IMR-90 (cell line): ENCODE measurements around the gene TCIRG1. TPM values are rescaled to one million over a fixed set of nuclear protein-coding genes. Genes with fewer than 3 reads are reported as not detected.

Experiments used
- ATAC-seq: fragments of 200-7000 bp; cut with Tn5 transposase; 2 replicates; pipeline ENCODE4 v1.9.1; 2020; ENCODE audit warnings: low read depth, mild to moderate bottlenecking, moderate library complexity
- BruUV-seq: library from RNA; stranded (reverse); fragments of 400-500 nt; replicated peaks from 2 replicates; lab custom pipeline; 2021; lab: Mats Ljungman, UMichigan
- CTCF ChIA-PET: fragments of 300-600 bp; formaldehyde crosslinking; extraction: SDS; loops from one replicate; lab custom pipeline; 2021; ENCODE audit warnings: antibody characterized with exemption; lab: Yijun Ruan, JAX
- POLR2A ChIA-PET: fragments of 300-600 bp; sonication (Branson Sonifier 250); formaldehyde crosslinking; loops from one replicate; lab custom pipeline; 2022; ENCODE audit warnings: antibody characterized with exemption; ENCODE audit not compliant: unreplicated experiment; lab: Charles Lee
- DNase-seq: peaks from one replicate; pipeline ENCODE4 v3.0.0; 2013
- H2AFZ ChIP-seq: replicated peaks from 2 replicates; pipeline ENCODE3; 2013; ENCODE audit warnings: low read length, mild to moderate bottlenecking; ENCODE audit not compliant: poor library complexity
- H2AK5ac ChIP-seq: 2 replicates; pipeline ENCODE4 v1.6.1; 2013; ENCODE audit warnings: low read depth, low read length, inconsistent platforms
- H2AK9ac ChIP-seq: replicated peaks from 2 replicates; pipeline ENCODE3; 2013; ENCODE audit warnings: mild to moderate bottlenecking, low read depth, low read length, moderate library complexity; ENCODE audit not compliant: poor library complexity
- H2BK120ac ChIP-seq: 2 replicates; pipeline ENCODE4 v1.6.1; 2013; ENCODE audit warnings: low read depth, low read length, inconsistent platforms
- H2BK15ac ChIP-seq: 3 replicates; pipeline ENCODE4 v1.6.1; 2013; ENCODE audit warnings: low read depth, low read length, inconsistent platforms
- H2BK20ac ChIP-seq: 2 replicates; pipeline ENCODE4 v1.6.1; 2013; ENCODE audit warnings: low read depth, mild to moderate bottlenecking, inconsistent platforms, low read length, moderate library complexity
- H2BK5ac ChIP-seq: 2 replicates; pipeline ENCODE4 v1.6.1; 2013; ENCODE audit warnings: mild to moderate bottlenecking, low read depth, low read length, inconsistent platforms; ENCODE audit not compliant: poor library complexity, severe bottlenecking
- H3K14ac ChIP-seq: replicated peaks from 2 replicates; pipeline ENCODE4 v1.6.1; 2013; ENCODE audit warnings: low read depth, low read length, inconsistent platforms
- H3K18ac ChIP-seq: 2 replicates; pipeline ENCODE4 v1.6.1; 2013; ENCODE audit warnings: low read depth, low read length, control low read depth
- H3K23ac ChIP-seq: 2 replicates; pipeline ENCODE4 v1.6.1; 2013; ENCODE audit warnings: low read depth, low read length, inconsistent platforms
- H3K27ac ChIP-seq: 2 replicates; pipeline ENCODE4 v1.5.1; 2013; ENCODE audit warnings: mild to moderate bottlenecking, control low read depth, low read length; ENCODE audit not compliant: insufficient read depth
- H3K27me3 ChIP-seq: 2 replicates; pipeline ENCODE4 v1.6.1; 2013; ENCODE audit warnings: low read length; ENCODE audit not compliant: control insufficient read depth, insufficient read depth
- H3K36me3 ChIP-seq: 2 replicates; pipeline ENCODE4 v1.6.1; 2013; ENCODE audit warnings: low read length, mixed read lengths; ENCODE audit not compliant: control insufficient read depth, insufficient read depth
- H3K4ac ChIP-seq: 2 replicates; pipeline ENCODE4 v1.6.1; 2013; ENCODE audit warnings: low read depth, low read length, inconsistent platforms
- H3K4me1 ChIP-seq: 2 replicates; pipeline ENCODE4 v1.6.1; 2013; ENCODE audit warnings: low read length, mixed read lengths; ENCODE audit not compliant: control insufficient read depth, insufficient read depth
- H3K4me2 ChIP-seq: 2 replicates; pipeline ENCODE4 v1.6.1; 2013; ENCODE audit warnings: low read depth, mild to moderate bottlenecking, control low read depth, low read length, moderate library complexity
- H3K4me3 ChIP-seq: 2 replicates; pipeline ENCODE4 v1.5.1; 2013; ENCODE audit warnings: low read depth, mild to moderate bottlenecking, control low read depth, low read length, moderate library complexity; ENCODE audit not compliant: insufficient read depth
- H3K56ac ChIP-seq: 2 replicates; pipeline ENCODE4 v1.6.1; 2013; ENCODE audit warnings: low read length, inconsistent platforms; ENCODE audit not compliant: insufficient read depth; ENCODE audit errors: extremely low read depth
- H3K79me1 ChIP-seq, 2 experiments: 2 replicates each; pipeline ENCODE4 v1.6.1; 2013; ENCODE audit warnings: low read length in 2 of 2, inconsistent platforms in 1 of 2, low read depth in 1 of 2
- H3K9ac ChIP-seq: 2 replicates; pipeline ENCODE4 v1.6.1; 2013; ENCODE audit warnings: low read depth, low read length, control low read depth
- H3K9me1 ChIP-seq: 2 replicates; pipeline ENCODE4 v1.6.1; 2013; ENCODE audit warnings: low read length, inconsistent platforms; ENCODE audit not compliant: insufficient read depth
- H3K9me3 ChIP-seq: 2 replicates; pipeline ENCODE4 v1.6.1; 2013; ENCODE audit warnings: low read length; ENCODE audit not compliant: control insufficient read depth, insufficient read depth
- H4K20me1 ChIP-seq: 2 replicates; pipeline ENCODE4 v1.6.1; 2013; ENCODE audit warnings: low read length, inconsistent platforms; ENCODE audit not compliant: insufficient read depth
- H4K5ac ChIP-seq: 2 replicates; pipeline ENCODE4 v1.6.1; 2013; ENCODE audit warnings: mild to moderate bottlenecking, low read depth, low read length, control low read depth
- H4K8ac ChIP-seq, 2 experiments: 2 replicates each; pipeline ENCODE4 v1.6.1; 2013; ENCODE audit warnings: low read depth in 2 of 2, low read length in 2 of 2, control low read depth in 1 of 2, inconsistent platforms in 1 of 2
- H4K91ac ChIP-seq: 2 replicates; pipeline ENCODE4 v1.6.1; 2013; ENCODE audit warnings: low read depth, low read length, inconsistent platforms; ENCODE audit not compliant: insufficient read depth
- BHLHE40 ChIP-seq: fragments of 150-350 bp; IDR thresholded peaks from 2 replicates; pipeline ENCODE4 v1.6.1; 2016; ENCODE audit warnings: mild to moderate bottlenecking, low read depth, low read length
- CEBPB ChIP-seq: IDR thresholded peaks from 2 replicates; pipeline ENCODE4 v1.6.1; 2012; ENCODE audit warnings: low read depth, low read length, improper control_type of control experiment
- CHD1 ChIP-seq: IDR thresholded peaks from 2 replicates; pipeline ENCODE4 v1.6.1; 2012; ENCODE audit warnings: low read depth, low read length, improper control_type of control experiment
- CTCF ChIP-seq: conservative IDR thresholded peaks from 2 replicates; pipeline ENCODE4 v1.5.1; 2012; ENCODE audit warnings: mild to moderate bottlenecking, low read depth, low read length, improper control_type of control experiment
- ELK1 ChIP-seq: fragments of 150-350 bp; IDR thresholded peaks from 2 replicates; pipeline ENCODE4 v1.6.1; 2016; ENCODE audit warnings: low read depth, mild to moderate bottlenecking, low read length, moderate library complexity, borderline replicate concordance
- FOS ChIP-seq: fragments of 150-350 bp; IDR thresholded peaks from 2 replicates; pipeline ENCODE4 v1.6.1; 2016; ENCODE audit warnings: low read depth, low read length
- MAFK ChIP-seq: IDR thresholded peaks from 2 replicates; pipeline ENCODE4 v1.6.1; 2012; ENCODE audit warnings: low read depth, low read length, improper control_type of control experiment
- MAZ ChIP-seq: IDR thresholded peaks from 2 replicates; pipeline ENCODE4 v1.6.1; 2012; ENCODE audit warnings: low read depth, mild to moderate bottlenecking, low read length, improper control_type of control experiment, moderate library complexity, borderline replicate concordance
- MXI1 ChIP-seq: IDR thresholded peaks from 2 replicates; pipeline ENCODE4 v1.6.1; 2012; ENCODE audit warnings: low read depth, mild to moderate bottlenecking, low read length, moderate library complexity, borderline replicate concordance
- NFE2L2 ChIP-seq: fragments of 150-350 bp; IDR thresholded peaks from 2 replicates; pipeline ENCODE4 v1.6.1; 2016; ENCODE audit warnings: low read depth, mild to moderate bottlenecking, low read length
- POLR2A ChIP-seq: IDR thresholded peaks from 2 replicates; pipeline ENCODE4 v1.6.1; 2012; ENCODE audit warnings: mild to moderate bottlenecking, low read depth, low read length
- RAD21 ChIP-seq: IDR thresholded peaks from 2 replicates; pipeline ENCODE4 v1.6.1; 2012; ENCODE audit warnings: low read length, improper control_type of control experiment
- RCOR1 ChIP-seq: IDR thresholded peaks from 2 replicates; pipeline ENCODE4 v1.6.1; 2012; ENCODE audit warnings: mild to moderate bottlenecking, low read length, improper control_type of control experiment; ENCODE audit not compliant: insufficient replicate concordance
- RFX5 ChIP-seq: IDR thresholded peaks from 2 replicates; pipeline ENCODE4 v1.8.0; 2012; ENCODE audit warnings: low read depth, mild to moderate bottlenecking, low read length, moderate library complexity
- SMC3 ChIP-seq: fragments of 150-350 bp; IDR thresholded peaks from 2 replicates; pipeline ENCODE4 v1.6.1; 2016; ENCODE audit warnings: low read depth, mild to moderate bottlenecking, antibody characterized with exemption, low read length, moderate library complexity
- USF2 ChIP-seq: fragments of 150-350 bp; IDR thresholded peaks from 2 replicates; pipeline ENCODE4 v1.6.1; 2017; ENCODE audit warnings: mild to moderate bottlenecking, antibody characterized with exemption, low read length, low read depth
- WGBS, 2 experiments: methylation state at CpG; one replicate each; pipeline versions ENCODE4 v1.1.5 to v1.1.7; 2013; ENCODE audit warnings: missing lambda C conversion rate in 2 of 2; ENCODE audit not compliant: insufficient read length in 1 of 2; ENCODE audit errors: extremely low coverage in 2 of 2; 5-methylcytosine and 5-hydroxymethylcytosine counted together
- dilution Hi-C: fragments of 300-500 bp; cut with HindIII; formaldehyde crosslinking; loops from one replicate; pipeline ENCODE4 v1.14.3; 2018; ENCODE audit warnings: low sequenced_read_pairs; ENCODE audit not compliant: unreplicated experiment
- in situ Hi-C: fragments of 300-500 bp; cut with MboI; formaldehyde crosslinking; loops from 3 replicates; pipeline ENCODE4 v1.14.3; 2019; ENCODE audit warnings: low sequenced_read_pairs, inconsistent platforms, mixed read lengths
- intact Hi-C: fragments of 100-400 bp; cut with micrococcal nuclease; formaldehyde crosslinking; loops from 2 replicates; pipeline ENCODE4 v1.10.0; 2022
- polyA plus RNA-seq, 3 experiments: library from polyadenylated mRNA; depleted of rRNA; stranded (reverse); fragments of >200 nt; gene quantifications; 2 replicates each; pipeline ENCODE4 v1.2.3, GENCODE V29; 2012; ENCODE audit warnings: low replicate concordance in 1 of 3
- total RNA-seq: library from RNA; depleted of rRNA; stranded (reverse); fragments of >200 nt; gene quantifications from 2 replicates; pipeline ENCODE4 v1.2.3, GENCODE V29; 2012

Gene TCIRG1
- total and polyA plus RNA-seq, 2 of the 4 experiments (the other 2 are of a cell fraction) = 25.3 to 117 TPM

- H2AFZ ChIP-seq = no peak overlapping the region
- H4K5ac ChIP-seq = no peak overlapping the region
- H3K4ac ChIP-seq = no peak overlapping the region
- ChIA-PET CTCF (no interaction called here), POLR2A (no interaction called here)
- no peaks in the 10 kb centered on the region for H3K36me3 ChIP-seq
- no peak overlapping the region for H4K8ac ChIP-seq
- DNase-seq (no peak), ATAC-seq (no peak)
- H3K56ac ChIP-seq = no peak overlapping the region
- in situ Hi-C loops (no loop called here), intact Hi-C loops (no loop called here), dilution Hi-C loops (no loop called here)
- no peaks in the 10 kb centered on the region for H3K9me3 ChIP-seq
- H3K4me1 ChIP-seq = peaks cover 2% of the 10 kb centered on the region
- no peak overlapping the region for H4K91ac ChIP-seq
- peaks cover 0 to 3% of the 10 kb centered on the region in 2 experiments; a peak in 2 of 4 replicates for H3K79me1 ChIP-seq
- no peak overlapping the region for H3K9ac ChIP-seq
- H2AK9ac ChIP-seq = peak overlapping the region; percentile 28
- no peak overlapping the region for H3K14ac ChIP-seq
- whole genome bisulfite sequencing, 2 experiments = 87% methylated on average over 3 of the region's 13 CpGs; no CpG with 5 or more reads in 1 of the 2 experiments
- no peak overlapping the region for H2BK15ac ChIP-seq
- H3K9me1 ChIP-seq = peaks cover 2% of the 10 kb centered on the region; the same call in 1 of the 2 replicates
- H4K20me1 ChIP-seq = no peaks in the 10 kb centered on the region
- H3K27ac ChIP-seq = no peak overlapping the region
- H3K27me3 ChIP-seq = no peaks in the 10 kb centered on the region
- no peak overlapping the region for H2AK5ac ChIP-seq
- no TSS peak for BruUV-seq
- no peak overlapping the region for H3K18ac ChIP-seq
- no peak overlapping the region for H2BK5ac ChIP-seq
- TF ChIP-seq NFE2L2 = no peak
- no peak for TF ChIP-seq CTCF
- TF ChIP-seq USF2 = no peak
- no peak for TF ChIP-seq MXI1
- TF ChIP-seq RCOR1 = no peak
- no peak for TF ChIP-seq CEBPB
- TF ChIP-seq POLR2A = no peak
- TF ChIP-seq RAD21 = no peak
- no peak for TF ChIP-seq MAFK
- TF ChIP-seq FOS = no peak
- TF ChIP-seq SMC3 = no peak
- no peak for TF ChIP-seq CHD1
- no peak for TF ChIP-seq BHLHE40
- TF ChIP-seq RFX5 = no peak
- no peak for TF ChIP-seq MAZ
- no peak for TF ChIP-seq ELK1
- no peak overlapping the region for H3K4me3 ChIP-seq
- no peak overlapping the region for H3K4me2 ChIP-seq
- H2BK20ac ChIP-seq = no peak overlapping the region
- no peak overlapping the region for H2BK120ac ChIP-seq
- no peak overlapping the region for H3K23ac ChIP-seq
Measured at GRCh38 chr11:67999201-67999629, 39.6 kb upstream of the TCIRG1 start.
